ENCODE data around the gene MRPL54.

Gene MRPL54

DNA sequence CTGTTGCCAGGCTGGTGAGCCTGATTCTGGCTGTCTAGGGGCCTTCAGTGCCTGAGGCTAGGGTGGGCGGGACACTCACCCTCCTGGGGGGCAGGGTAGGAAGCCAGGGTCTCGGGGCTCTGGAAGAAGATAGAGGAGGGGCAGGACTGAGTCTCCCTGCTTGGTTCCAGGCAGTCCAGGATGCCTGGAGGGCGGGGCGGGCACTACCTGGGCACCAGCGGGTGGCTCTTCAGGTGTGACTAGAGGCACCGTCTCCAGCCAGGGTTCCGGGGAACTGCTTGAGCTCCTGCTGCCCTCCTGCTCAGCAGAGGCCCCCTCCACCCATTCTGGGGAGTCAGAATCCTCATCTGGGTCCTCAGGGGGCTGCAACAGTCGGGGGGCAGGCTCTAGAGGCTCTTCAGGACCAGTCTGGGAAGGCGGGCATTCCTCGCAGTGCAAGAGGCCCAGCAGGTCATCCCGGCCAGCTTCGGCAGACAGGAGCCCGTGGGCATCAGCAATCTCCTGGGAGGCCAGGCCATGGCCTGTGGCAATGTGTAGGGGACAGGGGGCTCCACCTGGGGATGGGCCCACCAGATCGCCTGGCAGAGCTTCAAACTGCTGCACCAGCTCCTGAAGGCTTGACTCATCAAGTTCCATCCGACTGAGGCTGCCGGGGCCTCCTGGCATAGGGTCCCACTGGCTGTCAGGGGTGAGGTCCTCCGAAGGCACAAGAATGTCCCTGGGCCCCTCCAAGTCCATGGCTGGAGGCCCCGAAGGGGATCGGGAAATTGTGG, 2.8 kb upstream of the MRPL54 start:
- no peak for TF ChIP-seq EZH2phosphoT487 (IDR thresholded peaks at IDR 0.05; ENCODE audit: borderline replicate concordance)
- TF ChIP-seq, protein P1, sequence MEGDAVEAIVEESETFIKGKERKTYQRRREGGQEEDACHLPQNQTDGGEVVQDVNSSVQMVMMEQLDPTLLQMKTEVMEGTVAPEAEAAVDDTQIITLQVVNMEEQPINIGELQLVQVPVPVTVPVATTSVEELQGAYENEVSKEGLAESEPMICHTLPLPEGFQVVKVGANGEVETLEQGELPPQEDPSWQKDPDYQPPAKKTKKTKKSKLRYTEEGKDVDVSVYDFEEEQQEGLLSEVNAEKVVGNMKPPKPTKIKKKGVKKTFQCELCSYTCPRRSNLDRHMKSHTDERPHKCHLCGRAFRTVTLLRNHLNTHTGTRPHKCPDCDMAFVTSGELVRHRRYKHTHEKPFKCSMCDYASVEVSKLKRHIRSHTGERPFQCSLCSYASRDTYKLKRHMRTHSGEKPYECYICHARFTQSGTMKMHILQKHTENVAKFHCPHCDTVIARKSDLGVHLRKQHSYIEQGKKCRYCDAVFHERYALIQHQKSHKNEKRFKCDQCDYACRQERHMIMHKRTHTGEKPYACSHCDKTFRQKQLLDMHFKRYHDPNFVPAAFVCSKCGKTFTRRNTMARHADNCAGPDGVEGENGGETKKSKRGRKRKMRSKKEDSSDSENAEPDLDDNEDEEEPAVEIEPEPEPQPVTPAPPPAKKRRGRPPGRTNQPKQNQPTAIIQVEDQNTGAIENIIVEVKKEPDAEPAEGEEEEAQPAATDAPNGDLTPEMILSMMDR (conservative IDR thresholded peaks at IDR 0.05; ENCODE audit: low read length): no peak
- Histone ChIP-seq H3K27me3 (ENCODE audit: insufficient read depth, low read length, poor library complexity, severe bottlenecking) (no peaks in the 10 kb centered on the region), H3K79me2 (ENCODE audit: insufficient read depth, low read length) (peaks cover 36% of the 10 kb centered on the region), H3K9ac (ENCODE audit: low read depth, low read length, poor library complexity, severe bottlenecking) (peak overlapping the region; percentile 96), H3K9me3 (ENCODE audit: insufficient read depth, low read depth, low read length) (no peaks in the 10 kb centered on the region), H3K4me3 (ENCODE audit: low read length, poor library complexity, severe bottlenecking) (peak overlapping the region; percentile 98), H2AFZ (ENCODE audit: low read length) (no peak overlapping the region), H3K9me2 (replicated peaks; ENCODE audit: low read depth, low read length) (no peaks in the 10 kb centered on the region), H3F3A (ENCODE audit: low read depth) (0 out of 2 replicates have a peak, but pooled peaks cover 2% of the 10 kb centered on the region), H3K36me3 (ENCODE audit: insufficient read depth, low read length) (no peaks in the 10 kb centered on the region), H3K4me1 (ENCODE audit: insufficient read depth, low read length, poor library complexity, severe bottlenecking) (peaks cover 23% of the 10 kb centered on the region), H3K4me2 (ENCODE audit: low read depth, low read length, poor library complexity, severe bottlenecking) (peak overlapping the region; percentile 96), H4K20me1 (ENCODE audit: insufficient read depth, low read length, poor library complexity, severe bottlenecking) (no peaks in the 10 kb centered on the region)

DNA sequence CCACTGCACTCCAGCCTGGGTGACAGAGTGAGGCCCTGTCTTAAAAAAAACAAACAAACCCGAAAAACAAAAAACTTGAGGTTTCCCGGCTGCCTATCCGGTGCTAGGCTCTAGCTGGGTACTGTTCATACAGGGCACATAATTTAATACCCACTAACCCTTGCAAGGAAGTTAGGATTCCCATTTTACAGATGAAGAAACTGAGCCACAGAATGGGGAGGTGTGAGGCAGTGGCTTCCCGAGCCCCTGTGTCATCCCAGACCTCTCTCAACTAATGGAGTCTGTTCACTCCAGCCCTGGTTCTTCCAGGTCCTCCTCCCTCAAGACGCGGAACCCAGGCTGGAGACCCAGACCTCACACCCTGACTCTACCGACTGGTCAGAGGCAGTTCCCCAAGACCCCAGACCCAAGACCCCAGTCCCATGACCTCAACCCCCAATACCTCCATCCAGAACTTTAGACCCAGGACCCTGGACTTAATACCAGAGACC, 1.6 kb upstream of the MRPL54 start:
- Histone ChIP-seq H4K20me1 (ENCODE audit: insufficient read depth, low read length, poor library complexity, severe bottlenecking) (no peaks in the 10 kb centered on the region), H3K79me2 (ENCODE audit: insufficient read depth, low read length) (peaks cover 36% of the 10 kb centered on the region), H2AFZ (ENCODE audit: low read length) (peak overlapping the region; percentile 82), H3K9me3 (ENCODE audit: insufficient read depth, low read depth, low read length) (no peaks in the 10 kb centered on the region), H3K36me3 (ENCODE audit: insufficient read depth, low read length) (peaks cover 2% of the 10 kb centered on the region; the same call in 1 of the 2 replicates), H3F3A (ENCODE audit: low read depth) (0 out of 2 replicates have a peak, but pooled peaks cover 2% of the 10 kb centered on the region), H3K4me1 (ENCODE audit: insufficient read depth, low read length, poor library complexity, severe bottlenecking) (peaks cover 23% of the 10 kb centered on the region), H3K9me2 (replicated peaks; ENCODE audit: low read depth, low read length) (no peaks in the 10 kb centered on the region), H3K27me3 (ENCODE audit: insufficient read depth, low read length, poor library complexity, severe bottlenecking) (no peaks in the 10 kb centered on the region), H3K4me2 (ENCODE audit: low read depth, low read length, poor library complexity, severe bottlenecking) (peak overlapping the region; percentile 96), H3K4me3 (ENCODE audit: low read length, poor library complexity, severe bottlenecking) (peak overlapping the region; percentile 98), H3K9ac (ENCODE audit: low read depth, low read length, poor library complexity, severe bottlenecking) (peak overlapping the region; percentile 96)
- TF ChIP-seq, protein P1 (conservative IDR thresholded peaks at IDR 0.05; ENCODE audit: low read length): no peak
- no peak for TF ChIP-seq EZH2phosphoT487 (IDR thresholded peaks at IDR 0.05; ENCODE audit: borderline replicate concordance)

DNA sequence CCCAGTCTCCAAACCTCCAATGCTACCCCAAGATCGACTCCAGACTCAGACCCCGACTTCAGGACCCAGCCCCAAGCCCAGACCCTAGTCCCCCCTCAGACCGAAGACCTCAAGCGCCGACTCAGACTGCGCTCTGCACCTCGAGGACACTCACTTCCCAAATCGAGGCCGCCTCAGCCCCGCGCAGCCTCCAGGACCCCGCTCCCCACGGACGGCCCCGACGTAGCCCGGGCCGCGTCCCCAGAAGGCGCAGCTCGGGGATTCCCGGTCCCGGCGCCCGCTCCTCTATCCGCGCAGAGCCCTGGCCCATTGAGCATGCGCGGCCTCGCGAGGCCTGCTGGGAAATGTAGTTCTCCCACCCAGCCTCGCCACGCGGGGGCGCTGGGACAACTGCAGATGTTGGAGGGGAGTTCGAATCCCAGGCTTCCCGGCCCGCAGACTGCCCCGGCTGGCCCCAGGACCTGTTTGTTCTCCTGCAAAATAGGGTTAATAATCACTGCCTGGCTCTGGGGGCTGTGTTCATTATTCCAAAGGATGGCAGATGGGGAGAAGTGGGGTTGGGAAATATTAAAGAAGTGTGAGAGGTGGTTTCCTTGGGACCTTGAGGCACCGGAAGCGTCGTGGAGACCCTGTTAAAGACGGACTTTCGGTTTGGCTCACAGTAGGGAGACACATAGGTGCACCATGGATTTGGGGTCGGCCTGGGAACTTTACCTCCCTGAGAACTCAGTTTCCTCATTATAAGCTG, 926 bp upstream of the MRPL54 start, which contains the start of gene APBA3:
TSS of gene APBA3 (minus strand) at position 311 of the 748 bp plus-strand sequence. CDS start 1,428 bp downstream, outside the sequence.
- Histone ChIP-seq H4K20me1 (ENCODE audit: insufficient read depth, low read length, poor library complexity, severe bottlenecking) (no peaks in the 10 kb centered on the region), H3K4me3 (ENCODE audit: low read length, poor library complexity, severe bottlenecking) (peak within 1 kb of the TSS; percentile 98), H3K4me2 (ENCODE audit: low read depth, low read length, poor library complexity, severe bottlenecking) (peak within 1 kb of the TSS; percentile 96), H3K36me3 (ENCODE audit: insufficient read depth, low read length) (peaks cover 2% of the 10 kb centered on the region; the same call in 1 of the 2 replicates), H3K27me3 (ENCODE audit: insufficient read depth, low read length, poor library complexity, severe bottlenecking) (no peaks in the 10 kb centered on the region), H3K9ac (ENCODE audit: low read depth, low read length, poor library complexity, severe bottlenecking) (peak within 1 kb of the TSS; percentile 96), H2AFZ (ENCODE audit: low read length) (peak within 1 kb of the TSS; percentile 98), H3K79me2 (ENCODE audit: insufficient read depth, low read length) (peaks cover 36% of the 10 kb centered on the region), H3K9me3 (ENCODE audit: insufficient read depth, low read depth, low read length) (no peaks in the 10 kb centered on the region), H3K4me1 (ENCODE audit: insufficient read depth, low read length, poor library complexity, severe bottlenecking) (peaks cover 23% of the 10 kb centered on the region), H3K9me2 (replicated peaks; ENCODE audit: low read depth, low read length) (no peaks in the 10 kb centered on the region), H3F3A (ENCODE audit: low read depth) (0 out of 2 replicates have a peak, but pooled peaks cover 2% of the 10 kb centered on the region)
- TF ChIP-seq EZH2phosphoT487 (IDR thresholded peaks at IDR 0.05; ENCODE audit: borderline replicate concordance): no peak
- TF ChIP-seq, protein P1 (conservative IDR thresholded peaks at IDR 0.05; ENCODE audit: low read length): peak; percentile 78

Measured in Loucy (cell line).